ENCODE data around the gene CUL4B. TPM values are rescaled to one million over a fixed set of nuclear protein-coding genes. Genes with fewer than 3 reads are reported as not detected.
A peak's percentile ranks its signal among the peaks of the same experiment; 100 is the strongest.

CUL4B gene
- total and polyA plus RNA-seq, 12 donors, result 8.2 to 24.1 (median 19.0) TPM

- H3K27ac ChIP-seq, result peak overlapping the region in 2 of 10 donors; percentile 13 to 46
- TF ChIP-seq, protein P1, sequence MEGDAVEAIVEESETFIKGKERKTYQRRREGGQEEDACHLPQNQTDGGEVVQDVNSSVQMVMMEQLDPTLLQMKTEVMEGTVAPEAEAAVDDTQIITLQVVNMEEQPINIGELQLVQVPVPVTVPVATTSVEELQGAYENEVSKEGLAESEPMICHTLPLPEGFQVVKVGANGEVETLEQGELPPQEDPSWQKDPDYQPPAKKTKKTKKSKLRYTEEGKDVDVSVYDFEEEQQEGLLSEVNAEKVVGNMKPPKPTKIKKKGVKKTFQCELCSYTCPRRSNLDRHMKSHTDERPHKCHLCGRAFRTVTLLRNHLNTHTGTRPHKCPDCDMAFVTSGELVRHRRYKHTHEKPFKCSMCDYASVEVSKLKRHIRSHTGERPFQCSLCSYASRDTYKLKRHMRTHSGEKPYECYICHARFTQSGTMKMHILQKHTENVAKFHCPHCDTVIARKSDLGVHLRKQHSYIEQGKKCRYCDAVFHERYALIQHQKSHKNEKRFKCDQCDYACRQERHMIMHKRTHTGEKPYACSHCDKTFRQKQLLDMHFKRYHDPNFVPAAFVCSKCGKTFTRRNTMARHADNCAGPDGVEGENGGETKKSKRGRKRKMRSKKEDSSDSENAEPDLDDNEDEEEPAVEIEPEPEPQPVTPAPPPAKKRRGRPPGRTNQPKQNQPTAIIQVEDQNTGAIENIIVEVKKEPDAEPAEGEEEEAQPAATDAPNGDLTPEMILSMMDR (IDR thresholded peaks at IDR 0.05), result no peak
- ATAC-seq, result peak in 1 of 8 donors; percentile 68
- H3K27me3 ChIP-seq, result no peaks in the 10 kb centered on the region
- H3K36me3 ChIP-seq, result peaks cover 0 to 55% (median 0%) of the 10 kb centered on the region in 9 donors
- H3K4me3 ChIP-seq, result no peak overlapping the region
- intact Hi-C loops (cut with DNase I), result loop anchor here in 1 of 10 donors (10.0 kb wide), 1 partner anchor 65 kb away; no protein-coding TSS in a partner anchor
- no peak for DNase-seq
- H3K9me3 ChIP-seq, result no peaks in the 10 kb centered on the region
- 82% methylated on average over 12 of the region's 12 CpGs for WGBS, 2 donors
- H3K4me1 ChIP-seq, result peaks cover 0 to 2% (median 0%) of the 10 kb centered on the region in 9 donors
Measured at GRCh38 chrX:120549483-120550452, 11.0 kb downstream of the CUL4B start.

- H3K4me1 ChIP-seq, result peaks cover 0 to 3% (median 0%) of the 10 kb centered on the region in 9 donors
- peaks cover 0 to 3% (median 0%) of the 10 kb centered on the region in 7 donors for H3K27me3 ChIP-seq
- no peak overlapping the region for H3K27ac ChIP-seq
- TF ChIP-seq, protein P1 (IDR thresholded peaks at IDR 0.05), result no peak
- ATAC-seq (no peak), DNase-seq (no peak)
- intact Hi-C loops (cut with DNase I), result loop anchor here in 1 of 10 donors (10.0 kb wide), 1 partner anchor 89 kb away; no protein-coding TSS in a partner anchor
- H3K4me3 ChIP-seq, result no peak overlapping the region
- H3K36me3 ChIP-seq, result peaks cover 0 to 100% (median 23%) of the 10 kb centered on the region in 9 donors
- no peaks in the 10 kb centered on the region for H3K9me3 ChIP-seq
Measured at GRCh38 chrX:120536061-120536460, 24.7 kb downstream of the CUL4B start.

DNA sequence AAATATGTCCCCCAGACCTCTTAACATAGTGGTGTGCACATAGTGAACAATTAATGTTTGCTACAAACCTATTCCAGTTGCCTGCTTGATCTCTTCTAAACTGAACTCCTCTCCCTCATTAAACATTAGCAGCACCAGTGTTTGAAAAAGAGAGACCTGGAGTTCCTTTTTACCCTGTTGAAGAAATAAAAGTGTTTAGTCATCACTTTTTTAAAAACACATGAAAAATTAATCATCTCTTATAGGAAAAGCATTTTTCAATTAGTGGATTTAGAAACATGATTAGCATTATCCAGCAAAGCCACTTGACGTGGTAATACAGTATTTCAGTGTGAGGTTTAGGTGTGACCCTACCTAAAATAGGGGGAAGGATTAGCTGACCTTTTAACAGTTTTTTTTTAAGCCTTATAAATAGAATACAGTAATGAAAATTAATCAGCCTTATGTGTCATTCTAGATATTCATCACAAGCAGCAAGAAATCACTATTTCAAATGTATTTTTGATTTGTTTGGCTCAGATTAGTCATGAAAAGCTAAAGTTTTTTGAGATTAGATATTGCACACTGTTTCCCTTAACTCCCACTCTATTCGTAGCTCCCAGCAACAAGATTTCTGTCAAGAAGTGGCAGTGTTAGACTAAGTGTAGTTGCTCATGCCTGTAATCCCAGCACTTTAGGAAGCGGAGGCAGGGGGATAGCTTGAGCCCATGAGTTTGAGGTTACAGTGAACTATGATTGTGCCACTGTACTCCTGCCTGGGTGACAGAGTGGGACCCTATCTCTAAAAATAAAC lies 26.2 kb downstream of the CUL4B start:
- ATAC-seq, result no peak
- H3K27ac ChIP-seq, result no peak overlapping the region
- H3K4me3 ChIP-seq, result no peak overlapping the region
- intact Hi-C loops (cut with DNase I), result loop anchor here in 1 of 10 donors (10.0 kb wide), 1 partner anchor 90 kb away; no protein-coding TSS in a partner anchor
- H3K36me3 ChIP-seq, result peaks cover 0 to 100% (median 10%) of the 10 kb centered on the region in 9 donors
- no peaks in the 10 kb centered on the region for H3K9me3 ChIP-seq
- no peaks in the 10 kb centered on the region for H3K27me3 ChIP-seq
- TF ChIP-seq, protein P1 (IDR thresholded peaks at IDR 0.05), result no peak
- 90% methylated on average over 3 of the region's 3 CpGs for WGBS, 2 donors
- peaks cover 0 to 3% (median 0%) of the 10 kb centered on the region in 9 donors for H3K4me1 ChIP-seq
- no peak for DNase-seq

GRCh38 chrX:120522820-120523219 lies 37.9 kb downstream of the CUL4B start:
- H3K27me3 ChIP-seq, result no peaks in the 10 kb centered on the region
- intact Hi-C loops (cut with DNase I), result no loop called here
- TF ChIP-seq, protein P1 (IDR thresholded peaks at IDR 0.05), result no peak
- peaks cover 0 to 42% (median 6%) of the 10 kb centered on the region in 9 donors for H3K36me3 ChIP-seq
- H3K4me3 ChIP-seq, result no peak overlapping the region
- H3K9me3 ChIP-seq, result peaks cover 0 to 4% (median 0%) of the 10 kb centered on the region in 11 donors
- H3K27ac ChIP-seq, result no peak overlapping the region
- H3K4me1 ChIP-seq, result no peaks in the 10 kb centered on the region
- DNase-seq, result no peak
- ATAC-seq, result no peak
- 88 to 94% methylated on average over 5 of the region's 5 CpGs for WGBS, 2 donors

All from heart right ventricle (tissue), 16 donors.